AML-193 (cell line): Measurements from ENCODE around the gene SEPTIN11.
A peak's percentile ranks its signal among the peaks of the same experiment; 100 is the strongest.

ENCODE experiments used
- DNase-seq, 2 experiments: peaks; one replicate each; lab custom pipeline; 2025; lab: John Stamatoyannopoulos, UW

SEPTIN11 gene

DNA sequence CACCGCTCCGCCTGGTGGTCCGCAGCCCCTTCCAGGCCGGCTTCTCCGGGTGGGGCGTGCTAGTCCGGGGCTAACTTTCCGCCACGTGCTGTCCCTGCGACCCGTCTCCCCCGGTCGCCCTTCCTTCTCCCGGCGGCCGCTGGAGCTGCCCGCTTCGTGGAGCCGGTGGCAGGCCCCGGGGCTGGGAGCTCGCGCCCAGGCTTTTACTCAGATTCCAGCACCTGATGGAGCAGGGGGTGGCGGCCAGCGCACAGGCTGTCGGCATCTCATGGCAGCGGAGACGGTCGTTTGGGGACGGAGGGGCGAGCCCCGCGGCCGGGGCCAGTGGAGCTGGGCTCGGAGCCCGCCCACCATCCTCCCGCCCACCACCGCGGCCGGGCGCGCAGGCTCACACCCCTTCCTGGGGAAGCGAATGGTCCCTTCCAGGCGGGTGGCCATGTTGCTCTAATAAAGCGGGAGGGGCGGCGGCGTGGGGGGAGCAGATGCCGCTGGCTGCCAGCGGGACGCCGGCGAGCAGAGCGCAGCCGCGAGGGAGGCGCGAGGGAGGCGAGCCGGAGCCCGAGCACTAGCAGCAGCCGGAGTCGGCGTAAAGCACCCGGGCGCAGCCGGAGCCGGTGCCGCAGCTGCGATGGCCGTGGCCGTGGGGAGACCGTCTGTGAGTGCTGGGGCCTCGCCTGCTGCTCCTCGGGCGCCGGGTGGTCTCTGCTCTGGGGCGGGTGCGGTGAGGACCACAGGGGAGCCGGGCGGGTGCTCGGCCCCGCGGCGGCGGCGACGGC lies at the start of gene SEPTIN11:
SEPTIN11 (plus strand) TSS at position 477 of the 776 bp plus-strand sequence; CDS start at position 629, 152 bp downstream.
- peak; percentile 41 for DNase-seq

DNA sequence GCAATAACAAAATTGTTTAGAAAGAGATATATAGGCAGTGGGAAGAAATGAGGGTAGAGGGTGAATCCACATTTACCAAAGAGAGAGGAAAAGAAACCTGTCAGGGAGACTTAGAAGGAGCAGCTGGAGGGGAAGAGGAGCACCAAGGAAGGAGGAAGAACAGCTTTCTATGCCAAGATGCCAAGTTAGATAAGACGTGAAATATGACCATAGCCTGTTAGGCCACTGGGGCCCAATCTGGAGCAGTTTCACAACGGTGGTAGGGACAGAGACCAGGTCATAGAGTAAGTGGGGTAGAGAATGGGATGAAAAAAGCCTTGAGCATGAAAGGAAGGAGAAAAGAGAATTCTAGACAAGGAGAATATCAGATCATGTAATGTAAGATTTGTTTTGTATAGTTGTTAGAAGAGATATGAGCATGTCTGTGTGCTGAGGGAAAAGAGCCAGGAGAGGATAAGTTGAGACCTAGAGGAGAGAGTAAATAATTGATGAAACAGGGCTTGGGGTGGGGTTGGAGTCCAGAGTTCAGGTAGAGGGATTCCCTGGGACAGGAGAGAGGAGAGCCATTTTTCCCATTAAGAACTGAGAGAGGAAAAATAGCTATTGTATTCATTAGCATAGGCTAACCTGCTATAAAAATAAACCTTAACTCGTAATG lies 47.2 kb upstream of the SEPTIN11 start:
- DNase-seq, result no peak

DNA sequence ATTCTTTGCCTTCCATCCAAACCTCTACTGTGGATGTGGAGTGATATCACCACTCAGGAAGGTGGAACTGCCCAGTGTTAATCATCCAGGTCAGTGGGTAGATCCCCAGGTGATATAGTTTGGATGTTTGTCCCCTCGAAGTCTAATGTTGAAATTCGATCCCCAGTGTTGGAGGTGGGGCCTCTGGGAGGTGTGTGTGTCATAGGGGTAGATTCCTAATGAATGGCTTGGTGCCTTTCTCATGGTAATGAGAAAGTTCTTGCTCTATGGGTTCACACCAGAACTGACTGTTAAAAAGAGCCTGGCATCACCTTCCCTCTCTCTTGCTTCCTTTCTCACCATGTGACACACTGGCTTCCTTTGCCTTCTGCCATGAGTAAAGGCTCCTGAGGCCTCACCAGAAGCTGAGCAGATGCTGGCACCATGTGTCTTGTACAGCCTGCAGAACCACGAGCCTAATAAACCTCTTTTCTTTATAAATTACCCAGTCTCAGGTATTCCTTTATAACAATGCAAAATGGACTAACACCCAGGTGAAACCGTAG lies 44.8 kb upstream of the SEPTIN11 start:
- no peak for DNase-seq

DNA sequence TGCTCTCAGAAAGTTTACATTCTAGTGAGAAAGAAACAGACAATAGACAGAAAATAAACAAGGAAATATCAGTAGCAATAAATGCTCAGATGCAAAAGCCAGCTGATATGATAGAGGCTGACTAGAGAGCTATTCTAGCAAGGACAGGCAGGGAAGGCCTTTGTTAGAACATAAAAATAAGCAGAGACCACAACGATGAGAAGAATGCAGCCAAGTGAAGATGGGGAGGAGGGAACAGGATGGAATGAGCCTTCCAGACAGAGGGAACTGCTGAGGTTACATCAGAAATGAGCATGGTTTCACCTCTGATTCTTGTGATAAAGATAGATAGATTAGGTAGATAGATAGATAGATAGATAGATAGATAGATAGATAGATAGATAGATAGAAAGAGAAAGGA lies 44.0 kb upstream of the SEPTIN11 start:
- DNase-seq, result no peak

DNA sequence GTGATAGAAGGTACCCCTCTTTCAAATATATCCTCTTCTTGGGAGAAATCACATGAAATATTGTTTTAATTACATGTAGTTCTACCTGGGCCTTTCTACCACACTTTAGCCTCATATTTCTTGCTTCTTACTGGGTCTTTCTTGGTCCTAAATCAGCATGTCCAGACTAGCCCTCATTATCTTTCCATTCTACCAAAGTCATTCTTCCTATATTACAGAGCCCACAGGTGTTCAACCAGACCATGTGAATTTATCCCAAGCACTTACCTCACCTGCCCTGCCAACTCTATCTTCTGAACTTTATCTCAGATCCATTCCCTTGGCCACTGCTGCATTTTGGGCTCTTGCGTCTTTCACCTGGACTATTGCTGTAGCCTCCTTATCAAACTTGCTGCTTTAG lies 39.8 kb upstream of the SEPTIN11 start:
- no peak for DNase-seq

DNA sequence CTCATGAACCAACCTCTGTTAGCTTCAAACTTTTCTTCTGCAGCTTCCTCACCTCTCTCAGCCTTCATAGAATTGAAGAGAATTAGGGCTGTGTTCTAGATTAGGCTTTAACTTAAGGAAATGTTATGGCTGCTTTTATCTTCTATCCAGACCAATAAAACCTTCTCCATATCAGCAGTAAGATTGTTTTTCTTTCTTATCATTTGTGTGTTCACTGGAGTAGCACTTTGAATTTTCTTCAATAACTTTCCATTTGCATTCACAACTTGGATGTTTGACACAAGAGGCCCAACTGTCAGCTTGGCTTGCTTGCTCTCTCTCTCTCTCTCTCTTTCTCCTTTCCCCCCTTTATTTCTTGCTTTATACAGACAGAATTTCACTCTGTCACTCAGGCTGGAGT lies 28.8 kb upstream of the SEPTIN11 start:
- no peak for DNase-seq

DNA sequence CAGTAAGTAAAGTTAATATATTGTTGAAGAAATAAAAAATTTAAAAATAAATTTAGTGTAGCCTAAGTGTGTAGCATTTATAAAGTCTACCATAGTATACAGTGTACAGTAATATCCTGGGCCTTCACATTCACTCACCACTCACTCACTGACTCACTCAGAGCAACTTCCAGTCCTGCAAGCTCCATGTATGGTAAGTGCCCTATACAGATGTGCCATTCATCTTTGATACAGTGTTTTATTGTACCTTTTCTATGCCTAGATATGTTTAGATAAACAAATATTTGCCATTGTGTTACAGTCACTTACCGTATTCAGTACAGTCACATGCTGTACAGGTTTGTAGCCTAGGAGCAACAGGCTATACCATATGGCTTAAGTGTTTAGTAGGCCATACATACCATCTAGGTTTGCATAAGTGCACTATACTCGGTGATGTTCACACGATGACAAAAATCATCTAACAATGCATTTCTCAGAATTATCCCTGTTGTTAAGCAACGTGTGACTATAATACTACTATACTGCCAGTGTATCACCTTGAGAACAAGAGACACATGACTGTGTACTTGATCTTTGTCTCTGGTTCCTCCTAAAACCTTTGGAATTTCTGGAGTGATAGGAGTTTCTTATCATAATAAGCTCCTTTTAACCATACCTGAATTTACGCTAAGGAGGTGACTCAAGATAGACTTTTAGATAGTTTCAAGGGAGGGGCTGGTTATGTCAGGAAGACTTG lies 25.8 kb upstream of the SEPTIN11 start:
- no peak for DNase-seq

DNA sequence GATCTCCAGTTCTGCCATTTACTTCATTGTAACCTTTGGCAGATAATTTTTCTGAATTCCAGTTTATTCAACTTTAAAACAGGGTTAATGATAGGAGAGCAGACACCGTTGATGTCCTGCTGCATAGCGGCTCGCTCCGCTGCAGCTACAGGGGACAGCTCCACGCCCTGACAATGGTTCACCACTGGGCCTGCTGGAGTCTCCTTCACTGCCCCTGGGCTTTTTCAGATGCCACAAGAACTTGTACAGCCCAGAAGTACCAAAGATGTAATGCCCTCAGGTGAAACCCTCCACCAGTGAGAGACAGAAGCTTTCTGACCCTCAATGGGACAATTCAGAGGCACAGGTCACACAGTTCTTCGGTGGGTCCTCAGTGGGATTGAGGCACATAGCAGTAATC lies 22.7 kb upstream of the SEPTIN11 start:
- DNase-seq, result no peak

DNA sequence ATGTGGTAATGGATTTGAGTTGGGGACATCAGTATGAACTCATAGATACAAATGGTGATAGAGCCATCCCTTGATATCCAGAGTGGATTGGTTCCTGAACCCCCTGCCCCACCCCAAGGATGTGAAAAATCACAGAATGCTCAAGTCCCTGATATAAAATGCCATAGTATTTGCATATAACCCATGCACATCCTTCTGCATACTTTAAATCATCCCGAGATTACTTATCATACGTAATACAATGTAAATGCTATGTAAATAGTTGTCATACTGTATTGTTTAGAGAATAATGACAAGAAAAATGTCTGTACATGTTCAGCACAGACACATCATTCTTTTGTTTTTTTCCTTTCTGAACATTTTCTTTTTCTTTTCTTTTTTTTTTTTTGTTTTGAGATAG lies 18.9 kb upstream of the SEPTIN11 start:
- DNase-seq, result no peak

DNA sequence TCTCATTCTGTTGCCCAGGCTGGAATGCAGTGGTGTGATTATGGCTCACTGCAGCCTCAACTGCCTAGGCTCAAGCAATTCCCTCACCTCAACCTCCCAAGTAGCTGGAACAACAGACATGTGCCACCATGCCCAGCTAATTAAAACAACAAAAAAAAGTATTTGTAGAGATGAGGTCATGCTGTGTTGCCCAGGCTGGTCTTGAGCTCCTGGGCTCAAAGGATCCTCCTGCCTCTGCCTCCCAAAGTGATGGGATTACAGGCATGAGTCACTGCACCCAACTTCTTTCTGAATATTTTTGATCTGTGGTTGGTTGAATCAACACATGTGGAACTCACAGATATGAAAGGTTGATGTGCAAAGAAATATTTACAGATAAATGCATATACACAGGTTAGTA lies 18.5 kb upstream of the SEPTIN11 start:
- no peak for DNase-seq

DNA sequence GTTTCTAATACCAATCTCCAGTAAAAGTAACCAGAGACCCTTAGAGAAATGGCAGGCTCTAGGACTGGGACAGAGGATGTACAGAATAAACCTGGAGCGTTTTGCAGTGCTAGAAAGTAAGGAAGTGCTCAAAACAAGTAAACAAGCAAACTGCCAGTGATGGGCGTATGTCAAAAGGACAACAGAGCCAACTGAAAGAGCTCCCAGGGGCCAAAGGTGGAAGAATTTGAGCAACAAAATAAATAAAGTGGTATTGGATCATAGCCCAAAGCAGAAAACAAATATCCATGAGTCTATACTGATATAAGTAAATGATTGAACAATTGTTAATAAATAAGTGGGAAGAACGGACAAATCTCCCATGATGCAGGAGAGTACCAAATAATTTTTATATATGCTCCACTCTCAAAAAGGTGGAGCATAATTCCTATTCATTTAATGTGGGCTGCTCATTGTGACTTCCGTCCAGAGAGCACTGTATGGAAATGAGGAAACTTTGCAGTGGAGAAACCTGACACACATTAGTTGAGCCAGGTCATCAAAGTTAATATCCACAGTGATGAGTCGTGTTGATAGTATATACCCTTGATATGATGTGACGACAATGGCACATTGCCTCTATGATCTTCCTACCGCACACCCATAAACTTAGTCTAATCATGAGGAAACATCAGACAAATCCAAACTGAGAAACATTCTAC lies 17.8 kb upstream of the SEPTIN11 start:
- no peak for DNase-seq

DNA sequence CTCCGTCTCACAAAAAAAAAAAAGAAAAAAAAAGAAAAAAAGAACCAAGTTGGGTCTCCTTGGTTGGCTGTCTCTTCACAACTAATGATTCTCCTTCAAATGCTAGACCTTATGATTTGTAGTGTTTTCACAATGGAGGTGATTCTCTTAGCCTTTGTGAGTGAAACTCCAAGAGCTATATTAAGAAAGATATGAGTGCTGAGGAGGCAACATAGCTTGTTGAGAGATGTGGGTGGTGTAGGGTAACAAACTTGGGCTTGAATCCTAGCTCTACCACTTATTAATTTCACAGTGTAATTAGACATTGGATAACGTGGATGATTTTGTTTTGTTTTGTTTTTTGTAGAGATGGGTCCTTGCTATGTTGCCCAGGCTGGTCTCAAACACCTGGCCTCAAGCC lies 10.4 kb upstream of the SEPTIN11 start:
- DNase-seq, result no peak

DNA sequence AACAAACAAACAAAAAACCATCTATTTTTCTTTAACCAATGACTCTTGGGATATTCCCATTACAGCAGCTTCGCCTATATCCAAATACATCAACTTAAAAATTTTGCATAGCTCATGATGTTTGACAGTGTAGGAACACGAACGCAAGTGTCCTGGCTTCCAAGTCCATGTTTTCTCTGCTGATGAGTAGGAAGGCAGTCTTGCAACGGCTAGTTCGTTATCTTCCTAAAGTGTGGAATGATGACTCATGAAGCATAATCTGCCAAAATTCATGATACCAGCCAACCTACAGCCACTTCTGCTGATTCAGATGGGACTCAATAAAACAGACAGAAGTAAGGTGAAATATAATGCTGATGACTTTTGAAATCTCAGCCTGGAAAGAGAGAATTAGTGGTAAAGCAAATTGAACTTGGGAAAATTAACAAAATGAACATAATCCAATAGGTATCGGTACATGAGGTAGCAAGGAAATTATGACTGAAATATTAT lies 6.4 kb upstream of the SEPTIN11 start:
- no peak for DNase-seq

DNA sequence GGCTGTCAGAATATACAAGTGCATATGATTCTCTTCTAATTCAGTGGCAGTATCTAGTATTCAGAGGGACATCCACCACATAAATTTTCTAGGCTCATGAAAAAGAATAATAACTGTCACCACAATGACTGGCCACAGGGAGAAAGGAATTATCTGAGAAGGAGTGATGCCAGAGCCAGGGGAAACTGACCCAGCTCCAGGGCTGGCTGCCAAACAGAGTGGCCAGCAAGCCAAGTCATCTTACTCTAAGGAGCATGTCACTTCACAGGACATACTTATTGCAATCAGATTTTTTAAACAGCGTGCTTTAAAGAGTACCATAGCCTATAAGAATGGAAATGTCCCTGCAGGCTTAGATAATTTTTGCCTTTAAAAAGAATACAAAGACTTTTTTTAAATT lies 5.8 kb upstream of the SEPTIN11 start:
- no peak for DNase-seq

DNA sequence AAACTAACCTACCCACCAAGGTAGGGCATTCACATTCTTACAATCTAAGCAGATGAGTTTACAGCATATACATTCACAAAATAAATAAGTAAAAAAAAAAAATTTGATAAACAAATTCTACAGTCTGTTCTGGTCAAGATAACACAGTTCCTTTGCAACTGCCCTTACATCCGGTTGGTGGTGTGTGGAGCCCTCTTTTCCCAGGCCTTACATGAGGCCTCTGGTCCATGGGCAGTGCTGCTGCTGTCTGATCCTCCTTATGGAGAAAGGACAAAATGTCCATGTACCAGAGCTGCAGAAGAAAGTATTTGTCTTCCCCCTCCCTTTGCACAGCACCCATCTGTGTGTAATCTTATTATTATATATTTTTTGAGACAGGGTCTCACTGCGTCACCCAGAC lies 2.2 kb upstream of the SEPTIN11 start:
- no peak for DNase-seq

DNA sequence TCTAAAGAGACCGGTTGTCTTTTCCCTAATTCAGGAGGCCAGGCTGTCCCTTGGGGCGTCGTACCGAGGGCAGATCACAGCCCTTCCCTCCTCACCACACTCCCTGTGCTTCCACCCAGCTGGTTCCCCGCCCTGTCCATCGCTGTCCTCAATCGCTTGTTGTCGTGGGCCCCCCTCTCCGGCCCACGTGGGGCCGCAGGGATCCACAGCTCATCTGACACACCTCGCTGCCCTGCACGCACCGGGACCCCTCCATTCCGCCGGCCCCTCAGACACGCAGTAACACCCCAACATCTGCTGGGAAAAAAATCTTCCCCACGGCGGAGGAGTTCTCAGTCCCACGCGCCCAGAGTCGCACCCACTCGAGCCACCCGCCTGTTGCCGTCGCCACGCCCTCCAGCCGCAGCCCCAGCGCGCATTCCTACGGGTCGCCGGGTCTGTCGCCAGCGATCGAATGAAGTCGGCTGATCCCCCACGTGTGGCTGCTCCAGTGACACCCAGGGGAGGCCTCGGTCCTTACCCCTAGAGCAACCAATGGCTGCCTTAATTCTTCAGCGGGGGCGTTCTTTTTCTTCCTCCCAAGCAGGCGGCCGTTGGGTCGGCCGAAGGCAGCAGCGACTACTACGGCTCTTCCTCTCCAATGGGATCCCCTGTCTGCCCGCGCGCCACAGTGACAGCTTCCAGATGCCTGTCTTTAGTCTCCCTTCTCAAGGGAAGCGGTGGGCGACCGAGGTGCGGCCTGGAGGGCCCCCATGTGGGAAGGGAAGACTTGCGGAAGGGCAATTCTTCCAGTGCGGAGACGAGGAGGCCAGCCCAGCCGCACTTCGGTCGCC lies 893 bp upstream of the SEPTIN11 start:
- peak; percentile 46 to 49 for DNase-seq

DNA sequence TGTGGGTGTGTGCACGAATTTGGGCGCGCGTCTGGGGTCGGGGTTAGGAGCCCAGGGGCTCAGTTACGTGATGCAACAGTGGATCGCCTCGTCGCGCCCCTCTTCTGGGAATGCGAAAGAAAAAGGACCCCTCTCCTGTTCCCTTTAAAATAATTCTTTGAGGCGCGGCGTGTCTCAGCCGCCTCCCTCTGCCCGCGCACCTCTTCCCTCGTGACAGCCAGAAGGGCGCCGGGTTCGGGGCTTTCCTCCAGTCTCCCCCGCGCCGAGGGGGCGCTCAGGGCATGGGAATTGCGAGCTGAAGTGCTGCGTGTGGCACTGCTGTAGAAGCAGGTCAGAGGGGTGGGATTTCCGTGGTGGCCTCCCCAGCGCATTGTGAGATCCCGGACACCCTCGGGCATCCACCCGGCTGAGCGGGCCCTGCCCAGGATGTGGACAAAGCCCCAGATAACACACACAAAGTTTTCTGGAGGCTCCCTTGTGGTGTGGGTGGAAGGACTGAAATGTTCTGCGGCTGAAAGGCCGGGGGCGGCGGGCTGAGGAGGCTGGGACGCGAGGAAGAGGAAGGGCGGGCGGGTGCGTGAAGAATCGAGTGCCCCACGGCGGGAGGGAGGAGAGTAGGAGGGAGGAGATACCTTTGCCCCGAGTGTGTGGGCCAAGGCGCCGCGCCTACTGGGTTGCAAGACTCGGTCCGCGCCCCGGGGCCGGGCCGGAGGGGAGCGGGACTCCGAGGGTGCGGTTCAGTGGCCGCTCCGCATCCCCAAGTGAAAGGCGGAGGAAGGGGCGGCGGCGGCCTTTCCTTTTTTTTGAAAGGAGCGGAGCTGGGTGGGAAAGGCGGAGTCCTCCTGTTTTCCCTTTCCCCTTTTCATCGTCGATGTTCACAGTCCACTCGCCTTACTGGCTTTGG lies 752 bp downstream of the SEPTIN11 start:
- DNase-seq, result peak in 1 of 2 experiments; percentile 9

DNA sequence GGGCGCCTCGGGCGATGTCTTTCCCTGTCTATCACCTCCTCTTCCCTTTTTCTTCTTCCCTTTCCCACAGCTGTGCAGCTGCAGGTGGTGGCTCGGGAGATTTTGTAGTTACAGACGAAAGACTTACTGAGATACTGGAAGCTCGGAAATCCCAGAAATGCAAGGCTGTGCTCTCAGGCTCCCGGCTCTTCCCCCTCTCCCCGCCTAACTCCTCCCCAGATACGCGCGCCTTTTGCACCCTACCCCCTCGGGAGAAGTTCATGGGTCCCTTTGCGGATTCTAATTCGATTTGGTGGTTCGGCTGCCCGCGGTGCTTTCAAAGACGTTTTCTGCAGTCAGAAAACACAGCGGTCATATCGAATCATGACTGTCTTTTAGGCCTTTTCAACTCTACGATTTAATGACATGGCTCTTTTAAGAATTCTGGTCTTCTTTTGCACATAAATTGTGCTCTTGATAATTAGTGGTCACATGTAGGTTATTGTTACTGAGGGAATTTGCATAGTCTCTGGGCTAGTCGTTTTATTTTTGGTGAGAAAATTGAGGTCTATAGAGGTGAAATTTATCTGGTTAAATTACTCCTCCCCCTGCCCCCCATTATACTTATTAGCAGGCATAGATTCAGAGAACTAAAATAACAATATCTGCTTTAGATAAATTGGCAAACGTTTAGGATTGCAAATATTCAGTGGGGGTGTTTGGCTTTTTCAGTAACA lies 1.6 kb downstream of the SEPTIN11 start:
- no peak for DNase-seq

DNA sequence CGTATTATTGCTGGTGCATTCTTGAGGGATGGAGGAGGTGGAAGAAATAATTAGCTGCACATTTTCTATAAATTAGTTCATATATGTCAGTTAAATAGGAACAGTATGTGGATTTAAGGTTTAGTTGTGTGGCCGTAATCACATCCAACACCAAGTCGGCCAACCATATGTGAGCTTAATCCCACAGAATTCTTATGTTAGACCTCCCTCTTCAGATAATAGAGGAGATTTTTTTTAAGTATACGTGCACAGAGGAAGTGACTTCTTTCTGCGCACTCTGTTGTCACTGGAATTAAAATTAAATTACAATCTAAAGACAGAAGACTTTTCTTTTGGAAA lies 2.1 kb downstream of the SEPTIN11 start:
- DNase-seq, result no peak
